ENCODE results near the gene SKIDA1.
"Not testable (repeated sequence)": the region's sequence is repeated elsewhere in the genome, so short reads cannot be mapped to it uniquely, and the experiment has no call there.

The SKIDA1 gene

GRCh38 chr10:21525367-21526187 is at the start of gene SKIDA1:
SKIDA1 (minus strand) TSS chr10:21525682; CDS start chr10:21517822, 7,860 bp downstream.
- DNase-seq (ENCODE audit: low spot score), result peak; percentile 93

GRCh38 chr10:21574514-21574913 is 49.0 kb upstream of the SKIDA1 start:
- DNase-seq (ENCODE audit: low spot score), result not testable (repeated sequence)

GRCh38 chr10:21572578-21572977 is 47.1 kb upstream of the SKIDA1 start:
- no peak for DNase-seq (ENCODE audit: low spot score)

- DNase-seq (ENCODE audit: low spot score), result no peak
Observed at GRCh38 chr10:21570761-21571521, 45.5 kb upstream of the SKIDA1 start.

- DNase-seq (ENCODE audit: low spot score), result not testable (repeated sequence)
Observed at GRCh38 chr10:21558984-21559383, 33.5 kb upstream of the SKIDA1 start.

- no peak for DNase-seq (ENCODE audit: low spot score)
Observed at GRCh38 chr10:21556527-21556926, 31.0 kb upstream of the SKIDA1 start.

- DNase-seq (ENCODE audit: low spot score), result no peak
Observed at GRCh38 chr10:21552638-21553037, 27.2 kb upstream of the SKIDA1 start.

GRCh38 chr10:21547246-21547645 is 21.8 kb upstream of the SKIDA1 start:
- DNase-seq (ENCODE audit: low spot score), result no peak

- DNase-seq (ENCODE audit: low spot score), result not testable (repeated sequence)
Observed at GRCh38 chr10:21540701-21541100, 15.2 kb upstream of the SKIDA1 start.

- DNase-seq (ENCODE audit: low spot score), result no peak
Observed at GRCh38 chr10:21536874-21537273, 11.4 kb upstream of the SKIDA1 start.

GRCh38 chr10:21535976-21536375 is 10.5 kb upstream of the SKIDA1 start:
- not testable (repeated sequence) for DNase-seq (ENCODE audit: low spot score)

- no peak for DNase-seq (ENCODE audit: low spot score)
Observed at GRCh38 chr10:21535494-21535965, 10.0 kb upstream of the SKIDA1 start.

- no peak for DNase-seq (ENCODE audit: low spot score)
Observed at GRCh38 chr10:21534604-21535493, 9.4 kb upstream of the SKIDA1 start.

- no peak for DNase-seq (ENCODE audit: low spot score)
Observed at GRCh38 chr10:21534280-21534586, 8.8 kb upstream of the SKIDA1 start.

GRCh38 chr10:21533467-21534279 is 8.2 kb upstream of the SKIDA1 start, which contains the start of gene MLLT10:
MLLT10 (plus strand) TSS chr10:21534232; CDS start chr10:21534645, 413 bp downstream.
- DNase-seq (ENCODE audit: low spot score), result peak; percentile 98

- DNase-seq (ENCODE audit: low spot score), result peak; percentile 11
Observed at GRCh38 chr10:21532694-21533466, 7.4 kb upstream of the SKIDA1 start.

- no peak for DNase-seq (ENCODE audit: low spot score)
Observed at GRCh38 chr10:21531164-21531563, 5.7 kb upstream of the SKIDA1 start.

- DNase-seq (ENCODE audit: low spot score), result no peak
Observed at GRCh38 chr10:21530641-21531040, 5.2 kb upstream of the SKIDA1 start.

GRCh38 chr10:21530168-21530567 is 4.7 kb upstream of the SKIDA1 start:
- no peak for DNase-seq (ENCODE audit: low spot score)

All from HuH-7 (cell line).